Hippocampal formation (tissue), 2 donors: ENCODE measurements around the gene DYNLT5.
"Not testable (repeated sequence)": the region's sequence is repeated elsewhere in the genome, so short reads cannot be mapped to it uniquely, and the experiment has no call there.

Source experiments
- DNase-seq, 2 donors: peaks; one replicate each; lab custom pipeline; 2025; lab: John Stamatoyannopoulos, UW

The DYNLT5 gene

DNA sequence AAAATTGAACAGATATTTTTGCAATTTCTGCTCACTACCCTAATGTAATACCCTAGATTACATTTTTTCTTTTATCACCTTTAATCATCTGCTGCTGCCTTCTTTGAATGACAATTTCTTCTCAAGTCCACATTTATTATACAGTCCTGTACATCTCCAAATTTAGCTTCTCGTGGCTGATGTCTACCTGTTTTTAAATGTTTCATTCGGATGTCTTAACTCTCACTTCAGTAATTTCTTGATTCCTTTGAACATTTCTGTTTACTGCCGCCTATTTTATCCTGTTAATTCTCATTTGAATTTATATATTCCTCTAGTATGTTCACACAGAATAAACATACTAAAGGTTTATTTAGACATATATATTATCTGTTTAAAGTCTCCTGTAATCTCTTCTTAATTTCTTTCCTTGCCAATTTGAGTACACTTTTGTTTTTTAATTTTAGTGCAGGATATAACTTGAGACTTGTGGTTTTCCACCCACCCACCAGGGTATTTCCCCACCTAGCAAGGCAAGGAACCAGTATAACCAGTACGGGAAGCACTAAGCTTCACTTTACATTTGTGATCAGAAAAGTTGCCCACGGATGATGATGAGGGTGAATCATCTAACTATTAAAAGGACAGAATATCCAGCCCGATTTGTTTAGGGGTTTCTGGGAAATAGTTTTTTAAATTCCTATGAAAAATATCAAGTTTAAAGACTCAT, 36.1 kb downstream of the DYNLT5 start:
- DNase-seq = no peak

DNA sequence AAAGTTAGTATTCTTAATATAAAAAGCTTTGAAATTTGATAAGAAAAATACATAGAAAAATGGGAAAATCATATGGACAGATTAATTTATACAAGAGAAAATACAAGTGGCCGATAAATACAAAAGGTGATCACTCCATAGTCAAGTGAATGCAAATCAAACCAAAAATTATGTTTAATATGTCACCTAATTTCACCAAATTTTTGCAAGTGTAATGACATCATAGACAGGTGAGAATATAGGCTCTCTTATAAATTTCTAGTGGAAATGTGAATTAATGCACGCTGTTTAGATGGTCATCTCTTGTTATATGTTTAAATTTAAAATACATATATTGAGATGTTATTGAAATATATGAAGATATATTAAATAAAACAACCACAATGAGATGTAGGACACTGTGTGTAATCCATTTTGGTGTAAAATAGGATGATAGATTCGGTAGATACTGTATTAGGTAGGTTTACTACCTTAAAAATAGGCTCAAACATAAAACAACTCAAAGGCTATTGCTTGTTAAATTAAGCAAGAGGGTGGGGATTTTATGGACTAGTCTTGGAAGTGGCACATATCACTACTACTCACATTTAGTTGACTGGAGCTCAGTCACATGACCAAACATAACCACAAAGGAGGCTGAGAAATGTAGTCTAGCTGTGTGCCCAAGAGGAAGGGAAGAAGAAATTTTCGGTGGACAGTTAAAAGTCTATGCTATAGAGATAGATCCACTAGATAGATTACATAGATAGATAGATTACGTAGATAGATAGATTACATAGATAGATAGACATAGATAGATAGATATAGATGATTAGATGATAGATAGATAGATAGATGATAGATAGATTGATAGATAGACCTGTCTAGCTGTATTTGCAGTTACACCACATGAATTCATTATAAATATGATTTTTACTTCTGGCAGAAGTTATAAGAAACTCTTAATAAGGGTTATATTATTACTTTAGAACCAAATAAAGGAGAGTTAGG, 39.7 kb downstream of the DYNLT5 start:
- no peak for DNase-seq

DNA sequence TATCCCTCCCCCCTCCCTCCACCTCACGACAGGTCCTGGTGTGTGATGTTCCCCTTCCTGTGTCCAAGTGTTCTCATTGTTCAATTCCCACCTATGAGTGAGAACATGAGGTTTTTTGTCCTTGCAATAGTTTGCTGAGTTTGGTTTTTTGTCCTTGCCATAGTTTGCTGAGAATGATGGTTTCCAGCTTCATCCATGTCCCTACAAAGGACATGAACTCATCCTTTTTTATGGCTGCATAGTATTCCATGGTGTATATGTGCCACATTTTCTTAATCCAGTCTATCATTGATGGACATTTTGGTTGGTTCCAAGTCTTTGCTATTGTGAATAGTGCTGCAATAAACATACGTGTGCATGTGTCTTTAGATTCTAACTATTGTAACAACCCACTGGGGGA, 43.6 kb downstream of the DYNLT5 start:
- not testable (repeated sequence) for DNase-seq

DNA sequence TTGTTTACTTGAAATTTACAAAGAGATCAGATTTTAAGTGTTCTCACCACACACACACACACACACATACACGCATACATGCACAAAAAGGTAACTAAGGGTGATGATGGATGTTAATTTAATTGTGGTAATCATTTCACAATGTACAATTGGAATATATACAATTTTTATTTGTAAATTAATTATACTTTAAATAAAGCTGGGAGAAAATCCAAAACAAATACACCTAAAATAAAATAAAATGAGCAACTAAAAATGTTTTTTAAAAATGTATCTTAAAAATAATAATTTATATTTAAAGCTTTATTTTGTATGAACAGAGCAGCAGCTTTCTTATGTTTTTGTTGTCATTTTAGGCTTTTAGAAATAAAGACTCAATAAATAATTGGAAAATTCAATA, 57.0 kb downstream of the DYNLT5 start:
- DNase-seq = no peak

DNA sequence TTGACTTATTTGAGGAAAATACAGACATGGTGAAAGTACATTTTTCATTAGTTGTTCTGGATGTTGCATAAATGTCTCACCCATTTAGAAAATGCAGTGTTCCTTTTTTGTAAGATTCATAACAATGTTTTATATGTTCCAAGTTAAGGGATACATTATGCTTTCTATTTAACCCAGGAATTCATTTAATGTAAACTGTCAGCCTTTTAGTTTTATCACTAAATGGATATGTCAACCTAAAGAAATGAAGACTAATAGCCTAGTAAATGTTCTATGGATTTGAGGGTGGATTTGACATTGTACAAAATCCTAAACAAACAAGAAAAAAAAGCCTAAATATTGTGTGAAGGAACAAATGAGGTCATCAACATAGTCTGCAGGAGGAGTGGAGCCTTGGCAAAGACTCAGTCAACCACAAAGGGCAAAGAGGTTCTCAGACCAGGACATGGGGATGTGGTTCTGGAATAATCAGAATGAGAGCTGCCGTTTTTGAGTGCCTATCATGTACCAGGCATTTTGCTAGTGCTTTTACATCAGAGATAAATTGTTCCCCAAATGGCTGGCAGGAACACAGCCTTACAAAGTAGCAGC, 57.6 kb downstream of the DYNLT5 start:
- DNase-seq = no peak

DNA sequence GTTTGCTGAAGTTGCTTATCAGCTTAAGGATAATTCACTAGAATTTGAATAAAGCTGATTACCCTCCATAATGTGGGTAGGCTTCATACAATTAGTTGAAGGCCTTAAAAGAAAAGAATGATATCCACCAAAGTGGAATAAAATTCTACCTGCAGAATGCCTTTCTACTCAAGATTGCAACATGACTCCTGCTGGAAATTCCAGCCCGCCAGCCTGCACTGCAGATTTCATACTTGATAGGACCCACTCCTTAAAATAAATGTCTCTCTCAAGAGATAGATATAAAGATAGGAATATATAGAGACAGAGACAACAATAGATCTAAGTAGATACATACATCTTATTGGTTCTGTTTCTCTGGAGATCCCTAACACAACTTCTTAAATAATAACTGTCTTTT, 72.5 kb downstream of the DYNLT5 start:
- no peak for DNase-seq
